Colon (tissue), 2 donors: ENCODE measurements around the gene DPP6.

Experiments
- FAIRE-seq: peaks from 2 replicates; lab custom pipeline; 2012; peaks lifted over from hg19 to GRCh38; lab: Jason Lieb, UNC
- donor health status: control.
- donor health status: control.

Gene DPP6

DNA sequence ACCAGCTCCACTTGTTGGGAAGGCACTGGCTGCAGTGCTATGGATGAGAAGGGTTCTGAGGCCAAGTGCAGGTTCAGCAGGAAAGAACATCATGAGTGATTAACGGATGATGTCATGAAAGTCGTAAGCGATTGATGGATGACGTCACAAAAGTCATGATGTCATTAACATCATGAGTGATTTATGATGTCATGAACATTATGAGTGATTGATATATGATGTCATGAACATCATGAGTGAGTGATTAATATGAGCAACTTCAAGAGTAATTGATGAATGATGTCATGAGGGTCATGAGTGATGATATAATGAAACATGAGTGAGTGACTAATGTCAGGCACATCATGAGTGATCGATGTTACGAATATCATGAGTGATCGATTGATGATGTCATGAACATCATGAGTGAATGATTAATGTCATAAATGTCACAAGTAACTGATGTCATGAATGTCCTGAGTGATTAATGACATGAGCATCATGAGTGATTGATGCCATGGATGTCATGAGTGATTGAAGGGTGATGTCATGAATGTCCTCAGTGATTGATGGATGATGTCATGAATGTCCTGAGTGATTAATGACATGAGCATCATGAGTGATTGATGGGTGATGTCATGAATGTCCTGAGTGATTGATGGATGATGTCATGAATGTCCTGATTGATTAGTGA is 765.2 kb downstream of the DPP6 start:
- no peak for FAIRE-seq

DNA sequence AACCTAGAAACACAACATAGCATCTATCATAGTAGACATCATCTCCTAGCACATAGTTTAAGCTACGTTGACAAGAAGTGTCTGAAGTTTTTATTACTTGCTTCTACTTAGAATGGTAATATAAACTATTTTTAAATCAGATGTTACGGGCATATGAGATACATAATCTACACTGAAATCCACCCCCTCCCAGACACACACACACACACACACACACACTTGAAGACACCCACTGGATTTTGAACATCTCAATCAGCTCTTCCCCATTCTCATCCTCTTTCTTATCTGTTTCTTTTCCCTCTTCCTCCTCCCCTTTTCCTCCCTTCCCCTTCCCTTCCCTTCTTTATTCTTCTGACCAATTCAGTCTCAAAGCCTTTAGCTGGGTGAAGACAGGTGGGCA is 774.8 kb downstream of the DPP6 start:
- no peak for FAIRE-seq

DNA sequence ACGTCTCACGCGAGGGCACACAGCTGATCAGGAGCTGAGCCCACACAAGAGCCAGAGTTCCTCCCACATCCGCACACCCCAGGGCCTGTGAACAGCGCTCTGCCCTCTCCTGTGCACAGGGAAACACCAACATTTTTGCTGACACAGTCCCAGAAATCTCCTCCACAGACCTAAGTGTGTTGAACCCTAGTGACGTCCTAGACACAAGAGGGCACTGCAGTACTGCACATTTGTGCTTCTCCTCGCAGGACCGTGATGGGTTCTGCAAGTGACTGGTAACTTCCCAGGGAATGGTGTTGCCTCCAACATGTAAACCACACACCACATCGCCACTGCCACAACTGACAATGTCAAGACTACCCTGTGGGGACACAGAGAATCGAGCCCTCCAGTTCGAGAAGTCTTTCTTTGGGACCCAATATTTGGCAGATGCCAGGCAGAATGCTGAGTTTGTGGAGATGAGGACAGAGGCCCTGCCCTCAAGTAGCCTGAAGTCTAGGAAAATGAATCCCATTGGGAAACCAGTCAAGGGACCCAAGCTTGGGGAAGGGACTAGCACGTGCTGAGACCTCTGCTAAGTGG is 780.5 kb downstream of the DPP6 start:
- FAIRE-seq: no peak

- FAIRE-seq: no peak
Observed at GRCh38 chr7:154836021-154836448, 783.8 kb downstream of the DPP6 start.

DNA sequence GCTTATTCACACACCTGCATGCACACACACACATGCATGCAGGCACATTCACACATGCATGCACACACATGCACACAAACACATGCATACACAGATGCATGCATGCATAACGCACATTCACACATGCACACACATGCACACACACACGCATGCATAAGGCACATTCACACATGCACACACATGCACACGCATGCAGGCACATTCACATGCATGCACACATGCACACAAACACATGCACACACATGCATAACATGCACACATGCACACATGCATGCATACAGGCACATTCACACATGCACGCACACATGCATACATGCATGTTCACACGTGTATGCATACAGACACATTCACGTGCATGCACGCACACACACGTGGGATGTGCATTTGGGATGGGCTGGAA is 784.9 kb downstream of the DPP6 start:
- FAIRE-seq: no peak

GRCh38 chr7:154837622-154838021 is 785.4 kb downstream of the DPP6 start:
- no peak for FAIRE-seq

GRCh38 chr7:154840086-154840485 is 787.9 kb downstream of the DPP6 start:
- no peak for FAIRE-seq

- no peak for FAIRE-seq
Observed at GRCh38 chr7:154841731-154842331, 789.6 kb downstream of the DPP6 start.

- FAIRE-seq: no peak
Observed at GRCh38 chr7:154842591-154842990, 790.4 kb downstream of the DPP6 start.

GRCh38 chr7:154843670-154844237 is 791.6 kb downstream of the DPP6 start:
- no peak for FAIRE-seq

GRCh38 chr7:154844499-154844898 is 792.3 kb downstream of the DPP6 start:
- FAIRE-seq: no peak

DNA sequence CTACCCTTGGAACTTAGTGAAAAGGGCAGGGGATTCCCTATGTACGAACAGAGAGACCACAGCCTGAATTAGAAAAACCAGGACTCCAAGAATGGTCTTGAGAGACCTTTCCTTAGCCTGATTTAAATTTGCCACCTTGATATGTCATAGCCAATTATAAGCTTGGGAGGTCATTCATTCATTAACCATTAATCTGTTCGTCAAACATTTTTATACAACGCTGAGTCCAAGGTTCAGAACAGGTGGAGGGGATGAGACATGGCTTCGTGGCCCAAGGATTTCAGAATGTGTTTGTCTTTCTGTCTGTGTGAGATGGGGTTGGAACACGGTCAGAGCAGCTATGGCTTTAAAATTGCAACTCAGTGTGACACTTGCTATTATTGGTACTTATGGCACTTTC is 792.8 kb downstream of the DPP6 start:
- FAIRE-seq: no peak

DNA sequence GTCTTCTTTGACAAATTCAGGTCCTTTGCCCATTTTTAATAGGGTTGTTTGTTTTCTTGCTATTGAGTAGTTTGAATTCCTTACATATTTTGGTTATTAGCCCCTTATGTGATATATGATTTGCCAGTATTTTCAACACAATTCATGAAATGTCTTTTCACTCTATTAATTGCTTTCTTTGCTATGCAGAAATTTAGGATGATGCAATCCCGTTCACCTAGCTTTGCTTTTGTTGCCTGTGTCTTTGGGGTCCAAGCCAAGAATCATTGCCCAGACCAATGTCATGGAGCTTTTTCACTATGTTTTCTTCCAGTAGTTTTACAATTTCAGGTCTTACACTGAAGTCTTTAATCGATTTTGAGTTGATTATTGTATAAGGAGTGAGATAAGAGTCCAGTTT is 796.3 kb downstream of the DPP6 start:
- FAIRE-seq: no peak

GRCh38 chr7:154852205-154852604 is 800.0 kb downstream of the DPP6 start:
- no peak for FAIRE-seq

DNA sequence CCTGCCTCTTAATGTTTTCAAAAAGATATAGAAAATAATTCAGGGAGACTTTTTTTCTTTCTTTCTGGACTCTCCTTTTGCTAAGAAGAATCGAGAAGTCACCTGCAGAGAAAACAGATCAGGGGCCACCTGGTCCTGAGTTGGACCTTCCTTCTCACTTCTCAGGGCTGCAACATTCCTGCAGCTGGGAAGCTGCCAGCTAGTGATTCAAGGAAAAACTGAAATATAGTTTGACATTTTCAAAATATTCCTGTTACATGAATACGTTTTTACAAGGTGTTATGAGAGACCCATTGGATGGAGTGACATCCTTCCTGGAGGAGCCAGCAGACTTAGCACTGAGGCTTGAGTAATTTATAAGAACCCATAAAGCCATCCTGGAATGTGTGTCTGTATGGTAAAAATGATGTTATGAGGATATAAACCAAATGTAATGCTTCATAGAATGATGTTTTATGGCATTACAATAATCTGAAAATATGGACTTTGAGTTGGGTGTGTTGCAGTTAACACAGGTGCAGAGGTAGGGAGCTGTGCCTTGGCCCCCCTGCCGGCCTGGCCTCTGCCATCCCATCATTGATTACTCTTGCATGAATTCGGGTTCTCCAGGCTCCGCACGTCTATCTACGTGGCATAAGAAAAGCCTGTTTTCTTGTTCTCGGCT is 801.0 kb downstream of the DPP6 start:
- FAIRE-seq: no peak

- no peak for FAIRE-seq
Observed at GRCh38 chr7:154853727-154854095, 801.5 kb downstream of the DPP6 start.

DNA sequence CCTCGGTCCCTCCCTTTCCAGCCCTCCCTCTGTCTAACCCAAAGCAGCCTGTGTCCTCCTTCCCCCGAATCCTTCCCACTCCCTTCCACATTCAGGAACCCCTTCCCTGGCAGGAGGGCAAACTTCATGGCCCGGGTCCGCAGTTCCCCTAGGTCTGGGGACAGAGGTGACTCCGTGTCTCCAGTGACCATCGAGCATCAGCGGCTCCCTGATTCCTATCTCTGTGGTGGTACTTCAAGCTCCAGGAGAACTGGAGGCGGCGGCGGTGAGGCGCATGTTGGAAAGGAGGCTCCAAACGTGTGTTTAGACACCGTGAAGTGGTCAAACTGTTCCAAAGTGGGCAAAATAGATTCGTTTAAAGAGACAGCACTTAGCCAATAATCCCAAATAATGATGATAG is 802.6 kb downstream of the DPP6 start:
- no peak for FAIRE-seq

DNA sequence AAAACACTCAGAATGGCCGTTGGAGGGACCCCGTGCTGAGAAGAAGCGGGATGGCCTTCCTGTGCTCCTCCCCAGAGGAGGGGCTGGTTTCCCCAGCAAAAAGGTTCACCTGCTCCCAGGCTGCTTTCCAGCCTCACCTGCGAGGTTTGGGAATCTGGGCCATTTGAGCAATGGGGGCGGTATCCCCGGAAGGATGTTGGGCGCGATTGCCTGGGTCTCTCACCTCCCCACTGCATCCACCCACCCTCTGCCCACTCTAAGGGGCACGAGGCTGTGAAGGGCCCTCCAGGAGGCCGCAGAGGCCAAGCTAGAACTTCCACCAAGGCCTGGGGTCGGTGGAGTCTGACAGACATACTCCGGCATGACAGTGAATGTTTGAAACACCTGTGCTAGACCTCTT is 803.2 kb downstream of the DPP6 start:
- no peak for FAIRE-seq

DNA sequence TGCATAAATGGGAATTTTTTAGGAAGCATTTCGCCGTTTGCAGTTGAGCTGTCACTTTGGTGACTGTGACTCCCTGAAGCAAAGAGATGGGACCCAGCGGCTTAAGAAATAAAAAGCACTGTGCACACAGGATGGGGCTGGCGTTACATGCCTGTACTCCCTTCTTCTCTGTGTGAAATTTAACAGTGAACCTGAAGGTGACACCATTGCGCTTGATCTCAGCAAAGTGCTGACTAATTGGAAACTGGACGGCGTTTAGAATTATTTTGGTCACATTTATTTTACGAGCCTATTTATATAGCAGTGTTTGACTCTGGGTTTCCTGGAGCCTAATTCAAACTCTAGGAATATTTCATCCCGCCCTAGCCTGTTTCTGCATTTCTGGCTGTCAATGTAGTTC is 804.5 kb downstream of the DPP6 start:
- FAIRE-seq: no peak

DNA sequence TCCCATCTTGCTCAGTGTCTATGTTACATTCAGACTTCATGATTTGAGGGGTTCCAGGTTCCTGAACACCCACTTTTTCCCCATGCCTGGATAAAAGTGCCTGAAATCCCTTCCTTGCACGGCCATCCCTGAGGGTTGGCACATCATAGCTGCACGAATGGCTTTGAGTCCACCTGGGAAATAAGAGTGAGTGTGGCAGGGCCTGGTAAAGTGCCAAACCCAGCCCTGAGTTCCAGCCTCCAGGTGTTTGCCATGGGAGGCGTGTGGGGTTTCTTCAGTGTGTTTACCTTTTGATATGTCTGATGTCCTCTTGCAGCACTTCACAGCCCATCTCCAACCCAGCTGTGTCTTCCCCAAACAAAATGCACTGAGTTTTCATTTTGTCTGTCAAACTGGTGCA is 805.0 kb downstream of the DPP6 start:
- no peak for FAIRE-seq

- no peak for FAIRE-seq
Observed at GRCh38 chr7:154857728-154858681, 805.8 kb downstream of the DPP6 start.
